Right lobe of liver (tissue), 6 donors: ENCODE results near the gene FAM89B. TPM values are rescaled to one million over a fixed set of nuclear protein-coding genes. Genes with fewer than 3 reads are reported as not detected.

Experiments used
- ATAC-seq, 4 donors: fragments of 200-7000 bp; cut with Tn5 transposase; one replicate each; pipeline ENCODE4 v1.9.1; 2020; ENCODE audit warnings: mild to moderate bottlenecking in 4 of 4, moderate library complexity in 4 of 4
- DNase-seq, 3 donors: peaks; one replicate each; pipeline ENCODE4 v3.0.0-alpha.2; 2020
- H3K27ac ChIP-seq, 3 donors: fragments of 200-600 bp; one replicate each; pipeline ENCODE4 v1.8.0; 2022
- H3K27me3 ChIP-seq, 2 donors: fragments of 200-600 bp; one replicate each; pipeline ENCODE4 v1.8.0; 2022
- H3K36me3 ChIP-seq, 4 donors: fragments of 200-600 bp; sonication (generic) in 1 of 4; one replicate each; pipeline versions ENCODE4 v1.5.1 to v1.8.0; 2017 to 2022; ENCODE audit warnings: control low read depth in 1 of 4
- H3K4me1 ChIP-seq, 4 donors: fragments of 200-600 bp; sonication (generic) in 1 of 4; one replicate each; pipeline versions ENCODE4 v1.5.1 to v1.8.0; 2017 to 2022; ENCODE audit warnings: control low read depth in 1 of 4
- H3K4me3 ChIP-seq, 3 donors: fragments of 200-600 bp; one replicate each; pipeline ENCODE4 v1.8.0; 2022
- H3K9me3 ChIP-seq, 4 donors: fragments of 200-600 bp; sonication (generic) in 1 of 4; one replicate each; pipeline versions ENCODE4 v1.5.1 to v1.8.0; 2017 to 2022; ENCODE audit warnings: control low read depth in 1 of 4
- POLR2A ChIP-seq: fragments of 450-650 bp; IDR thresholded peaks from one replicate; pipeline ENCODE4 v1.6.1; 2017; ENCODE audit warnings: antibody characterized with exemption, mild to moderate bottlenecking
- WGBS: methylation state at CpG from one replicate; pipeline ENCODE4 v1.1.6; 2018; ENCODE audit warnings: low coverage, low lambda C conversion rate; ENCODE audit not compliant: insufficient coverage; ENCODE audit errors: missing lambda C conversion rate; 5-methylcytosine and 5-hydroxymethylcytosine counted together
- intact Hi-C, 2 donors: fragments of 100-400 bp; cut with DNase I; formaldehyde crosslinking; loops; one replicate each; pipeline versions ENCODE4 v1.11.2 to v1.14.1; 2022
- total RNA-seq, 6 experiments: library from RNA; depleted of rRNA in 2 of 6; stranded (reverse); fragments of >200 nt in 2 of 6; fragmentation: NEBNext Ultra II Directional in 3 of 6; extraction: Animal tissue kit (Norgen Biotek cat#: 25700) in 3 of 6; gene quantifications; one replicate each; pipeline versions ENCODE4 v1.1.0 to v1.2.4, GENCODE V29; 2016 to 2023
- TF ChIP-seq, protein P1 (sequence below), 4 donors: fragments of 200-600 bp in 3 of 4; fragments of 450-650 bp in 1 of 4; IDR thresholded peaks; one replicate each; pipeline versions ENCODE4 v1.5.1 to v1.8.0; 2016 to 2022; ENCODE audit warnings: antibody characterized with exemption in 4 of 4, mild to moderate bottlenecking in 2 of 4
- donor health status: DM: no; HTN: yes; CAD: no.
- donor health status: DM: no; HTN: no; CAD: no.
- donor health status: DM: no; HTN: no; CAD: no.
- donor health status: DM: no; HTN: yes; CAD: no.
- donor health status: DM: no; HTN: yes; CAD: no.

FAM89B gene
- total RNA-seq, 6 experiments from 2014 or later, result 12.8 to 20.6 (median 14.6) TPM

DNA sequence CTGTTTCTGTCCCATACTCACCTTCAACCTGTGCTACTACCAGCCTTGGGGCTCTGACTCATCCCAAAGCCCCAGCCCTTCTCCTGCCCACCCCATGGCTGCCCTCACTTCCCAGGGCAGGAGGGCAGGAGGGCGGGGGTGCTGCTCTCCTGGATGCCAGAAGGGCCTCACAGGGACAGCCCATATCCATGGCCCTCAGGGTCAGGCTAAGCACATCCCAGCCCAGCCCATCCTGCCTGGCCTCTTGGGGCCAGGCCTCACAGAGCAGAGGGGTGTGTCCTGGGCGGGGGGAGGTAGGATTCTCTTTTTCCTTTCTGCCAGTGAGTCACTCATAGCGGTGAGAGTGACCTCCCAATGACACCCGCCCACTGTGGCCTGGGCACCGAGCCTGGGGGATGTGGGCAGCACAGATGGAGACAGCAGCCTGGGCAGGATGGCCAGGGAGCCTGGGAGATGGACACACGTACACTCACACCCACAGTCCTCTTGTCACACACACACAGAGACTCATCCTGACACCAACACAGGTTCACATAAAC lies 16.6 kb upstream of the FAM89B start:
- H3K27ac ChIP-seq, result no peak overlapping the region
- WGBS, result 40% methylated on average over 2 of the region's 6 CpGs

DNA sequence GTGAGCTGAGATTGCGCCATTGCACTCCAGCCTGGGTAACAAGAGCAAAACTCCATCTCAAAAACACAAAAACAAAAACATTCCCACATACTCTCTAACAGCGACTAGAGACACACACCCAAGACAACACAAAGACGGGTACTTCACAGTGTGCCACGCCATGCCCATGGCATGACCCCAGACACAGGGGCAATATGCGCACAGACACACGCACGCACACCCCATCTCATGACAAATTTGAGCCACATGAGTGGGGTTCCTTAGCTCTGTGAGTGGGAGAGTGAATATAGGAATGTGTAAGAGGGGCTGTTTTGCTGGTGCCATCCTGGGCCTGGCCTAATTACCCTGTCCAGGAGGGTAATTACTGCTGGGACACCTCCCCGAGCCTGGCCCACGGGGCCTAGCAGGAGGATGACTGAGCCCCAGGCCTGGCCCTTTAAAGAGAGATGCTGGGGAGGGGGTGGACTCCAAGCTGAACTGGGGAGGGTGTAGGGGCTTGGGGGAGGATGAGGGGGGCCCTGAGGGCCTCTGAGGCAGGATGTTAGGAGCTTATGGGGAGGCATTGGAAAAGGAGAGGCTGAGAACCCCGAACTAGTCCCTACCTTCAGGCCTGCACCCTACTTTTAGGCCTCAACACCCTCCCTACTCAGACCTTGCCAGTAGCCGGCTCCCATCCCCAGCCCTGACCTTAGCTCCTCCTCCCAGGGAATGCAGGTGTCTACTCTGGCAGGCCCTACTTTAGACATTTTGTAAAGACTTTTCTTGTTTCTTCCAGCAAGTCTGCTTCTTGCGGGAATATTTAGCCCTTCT lies 15.7 kb upstream of the FAM89B start:
- H3K4me3 ChIP-seq, result peak overlapping the region; percentile 50 to 55 (median 54)
- peak overlapping the region in 2 of 3 donors; percentile 15 to 51 for H3K27ac ChIP-seq
- H3K9me3 ChIP-seq, result no peaks in the 10 kb centered on the region
- WGBS, result 80% methylated on average over 9 of the region's 12 CpGs
- DNase-seq, result no peak
- no peak for TF ChIP-seq POLR2A
- TF ChIP-seq, protein P1, sequence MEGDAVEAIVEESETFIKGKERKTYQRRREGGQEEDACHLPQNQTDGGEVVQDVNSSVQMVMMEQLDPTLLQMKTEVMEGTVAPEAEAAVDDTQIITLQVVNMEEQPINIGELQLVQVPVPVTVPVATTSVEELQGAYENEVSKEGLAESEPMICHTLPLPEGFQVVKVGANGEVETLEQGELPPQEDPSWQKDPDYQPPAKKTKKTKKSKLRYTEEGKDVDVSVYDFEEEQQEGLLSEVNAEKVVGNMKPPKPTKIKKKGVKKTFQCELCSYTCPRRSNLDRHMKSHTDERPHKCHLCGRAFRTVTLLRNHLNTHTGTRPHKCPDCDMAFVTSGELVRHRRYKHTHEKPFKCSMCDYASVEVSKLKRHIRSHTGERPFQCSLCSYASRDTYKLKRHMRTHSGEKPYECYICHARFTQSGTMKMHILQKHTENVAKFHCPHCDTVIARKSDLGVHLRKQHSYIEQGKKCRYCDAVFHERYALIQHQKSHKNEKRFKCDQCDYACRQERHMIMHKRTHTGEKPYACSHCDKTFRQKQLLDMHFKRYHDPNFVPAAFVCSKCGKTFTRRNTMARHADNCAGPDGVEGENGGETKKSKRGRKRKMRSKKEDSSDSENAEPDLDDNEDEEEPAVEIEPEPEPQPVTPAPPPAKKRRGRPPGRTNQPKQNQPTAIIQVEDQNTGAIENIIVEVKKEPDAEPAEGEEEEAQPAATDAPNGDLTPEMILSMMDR (IDR thresholded peaks at IDR 0.05), result no peak
- H3K36me3 ChIP-seq, result no peaks in the 10 kb centered on the region
- peaks cover 0 to 20% (median 4%) of the 10 kb centered on the region in 4 donors for H3K4me1 ChIP-seq
- no peaks in the 10 kb centered on the region for H3K27me3 ChIP-seq
- intact Hi-C loops, result no loop called here
- no peak for ATAC-seq

More for the DNA sequence above, 16.6 kb upstream of the FAM89B start:
- H3K36me3 ChIP-seq, result no peaks in the 10 kb centered on the region
- TF ChIP-seq, protein P1 (IDR thresholded peaks at IDR 0.05), result no peak
- TF ChIP-seq POLR2A, result no peak
- peaks cover 0 to 28% (median 7%) of the 10 kb centered on the region in 4 donors for H3K4me1 ChIP-seq
- H3K4me3 ChIP-seq, result no peak overlapping the region
- ATAC-seq (peak in 1 of 4 donors; percentile 51), DNase-seq (peak in 1 of 3 donors; percentile 84)
- H3K27me3 ChIP-seq, result no peaks in the 10 kb centered on the region
- intact Hi-C loops, result no loop called here
- H3K9me3 ChIP-seq, result no peaks in the 10 kb centered on the region

DNA sequence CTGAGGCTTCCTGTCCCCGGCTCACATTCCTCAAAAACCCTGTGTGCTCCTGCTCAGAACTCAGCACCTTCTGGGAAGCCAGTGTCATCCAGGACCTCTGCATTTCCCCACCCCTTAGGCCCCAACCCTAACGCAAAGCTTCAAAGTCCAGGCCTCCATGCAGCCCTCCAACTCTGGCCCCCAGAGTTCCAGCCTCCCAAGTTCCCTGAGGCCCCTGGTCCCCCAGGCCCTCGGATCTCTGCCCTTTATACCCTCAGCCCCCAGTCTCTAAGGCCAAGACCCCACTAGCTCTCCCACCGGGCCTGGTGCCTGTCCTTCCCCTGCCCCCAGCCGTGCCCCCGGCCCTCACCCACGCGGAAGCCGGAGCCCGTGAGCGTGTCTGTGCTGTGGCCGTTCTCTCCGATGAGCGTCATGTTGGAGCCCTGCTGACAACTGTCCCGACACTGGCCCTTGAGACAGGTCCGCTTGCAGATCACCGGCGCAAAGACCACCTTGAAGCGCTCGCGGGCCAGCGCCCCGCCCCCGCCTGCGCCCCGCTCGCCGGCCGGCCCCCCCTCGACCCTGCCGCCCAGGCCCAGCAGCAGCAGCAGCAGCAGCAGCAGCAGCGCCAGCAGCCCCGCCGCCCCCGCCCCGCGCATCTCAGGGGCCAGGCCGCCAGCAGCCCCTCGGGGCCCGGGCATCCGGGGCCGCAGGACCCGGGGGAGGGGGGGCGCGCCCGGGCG lies 14.9 kb upstream of the FAM89B start:
- peak overlapping the region; percentile 41 to 82 (median 56) for H3K27ac ChIP-seq
- WGBS, result 2% methylated on average over 19 of the region's 47 CpGs
- H3K4me3 ChIP-seq, result peak overlapping the region; percentile 50 to 55 (median 54)
- intact Hi-C loops, result no loop called here
- peaks cover 0 to 13% (median 3%) of the 10 kb centered on the region in 4 donors for H3K4me1 ChIP-seq
- DNase-seq, result no peak
- H3K36me3 ChIP-seq, result no peaks in the 10 kb centered on the region
- no peak for ATAC-seq
- no peaks in the 10 kb centered on the region for H3K9me3 ChIP-seq
- H3K27me3 ChIP-seq, result no peaks in the 10 kb centered on the region
- TF ChIP-seq POLR2A, result no peak
- TF ChIP-seq, protein P1 (IDR thresholded peaks at IDR 0.05), result no peak

DNA sequence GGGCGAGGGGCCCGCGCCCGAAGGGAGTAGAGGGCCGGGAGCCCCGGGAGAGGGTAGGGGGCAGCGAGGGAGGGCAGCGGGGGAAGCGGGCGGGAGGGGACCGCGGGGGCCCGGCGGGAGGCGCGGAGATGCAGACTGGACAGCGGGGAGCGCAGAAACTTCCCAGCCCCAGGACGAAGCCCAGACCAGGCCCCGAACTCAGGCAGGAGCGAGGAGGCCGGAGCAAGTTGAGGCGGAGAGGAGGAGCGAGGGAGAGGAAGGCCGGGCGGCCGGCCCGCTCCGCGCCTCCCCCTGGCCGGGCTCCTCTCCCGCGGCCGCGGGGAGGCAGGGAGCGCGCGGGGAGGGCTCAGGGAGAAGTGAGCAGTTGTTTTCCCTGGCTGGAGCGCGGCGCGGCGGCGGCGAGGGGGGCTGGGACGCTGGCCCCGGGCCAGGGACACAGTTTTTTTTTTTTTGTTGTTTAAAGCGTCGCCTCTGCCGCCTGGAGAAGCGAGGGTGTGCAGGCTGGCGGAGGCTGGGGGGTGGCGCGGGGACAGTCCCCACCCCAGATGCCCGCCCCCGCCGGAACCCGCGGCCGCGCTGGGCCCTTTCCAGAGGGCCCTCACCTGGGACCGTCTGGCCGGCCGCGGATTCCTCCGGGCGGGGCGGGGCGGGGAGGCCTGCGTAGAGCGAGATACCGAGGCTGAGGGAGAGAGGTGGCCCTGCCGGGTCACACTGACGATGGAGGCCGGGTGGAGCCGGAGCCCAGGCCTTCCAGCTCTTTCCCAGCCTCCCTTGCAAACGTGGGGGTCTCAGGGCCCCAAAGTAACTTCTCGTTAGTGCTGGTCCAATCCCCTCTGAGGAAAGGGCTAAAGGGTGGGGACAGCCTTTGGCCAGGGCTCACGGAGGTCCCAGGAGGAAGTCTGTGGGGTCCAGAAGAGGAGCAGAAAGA lies 14.1 kb upstream of the FAM89B start, which contains the start of gene LTBP3:
Gene LTBP3 (minus strand): TSS at position 358 of the 928 bp plus-strand sequence. CDS start 400 bp downstream, outside the sequence.
- intact Hi-C loops, result no loop called here
- peak within 1 kb of the TSS; percentile 50 to 55 (median 54) for H3K4me3 ChIP-seq
- peak; percentile 62 to 88 (median 84) for ATAC-seq
- WGBS, result under 1% methylated on average over 15 of the region's 79 CpGs
- DNase-seq, result peak; percentile 74 to 86 (median 82)
- H3K9me3 ChIP-seq, result no peaks in the 10 kb centered on the region
- no peaks in the 10 kb centered on the region for H3K27me3 ChIP-seq
- TF ChIP-seq, protein P1 (IDR thresholded peaks at IDR 0.05), result peak in 1 of 4 donors; percentile 19
- peak; percentile 26 for TF ChIP-seq POLR2A
- peak within 1 kb of the TSS; percentile 41 to 82 (median 56) for H3K27ac ChIP-seq
- peaks cover 0 to 8% (median 3%) of the 10 kb centered on the region in 4 donors for H3K4me1 ChIP-seq
- no peaks in the 10 kb centered on the region for H3K36me3 ChIP-seq
